ENCODE data around the gene MATN1.
A peak's percentile ranks its signal among the peaks of the same experiment; 100 is the strongest.

The MATN1 gene

GRCh38 chr1:30719406-30720270 is 3.7 kb downstream of the MATN1 start:
- no peak for TF ChIP-seq CTCF (IDR thresholded peaks at IDR 0.05)

- TF ChIP-seq CTCF (IDR thresholded peaks at IDR 0.05), result peak; percentile 97
Observed at GRCh38 chr1:30718636-30719405, 4.6 kb downstream of the MATN1 start.

GRCh38 chr1:30718091-30718635 is 5.2 kb downstream of the MATN1 start:
- no peak for TF ChIP-seq CTCF (IDR thresholded peaks at IDR 0.05)

- TF ChIP-seq CTCF (IDR thresholded peaks at IDR 0.05), result no peak
Observed at GRCh38 chr1:30716646-30717045, 6.7 kb downstream of the MATN1 start.

- no peak for TF ChIP-seq CTCF (IDR thresholded peaks at IDR 0.05)
Observed at GRCh38 chr1:30715886-30716285, 7.5 kb downstream of the MATN1 start.

GRCh38 chr1:30715216-30715615 is 8.2 kb downstream of the MATN1 start:
- TF ChIP-seq CTCF (IDR thresholded peaks at IDR 0.05), result peak; percentile 47; the same call in 1 of the 2 replicates

GRCh38 chr1:30714536-30715090 is 8.8 kb downstream of the MATN1 start:
- no peak for TF ChIP-seq CTCF (IDR thresholded peaks at IDR 0.05)

Data from LNCAP (cell line).